HuH-7.5 (cell line): ENCODE measurements around the gene PAMR1.
"Not testable (repeated sequence)": the region's sequence is repeated elsewhere in the genome, so short reads cannot be mapped to it uniquely, and the experiment has no call there.

Experiments used
- DNase-seq: peaks from one replicate; pipeline ENCODE4 v3.0.0; 2011; ENCODE audit warnings: low spot score

Gene PAMR1

GRCh38 chr11:35525501-35526175 lies at the start of gene PAMR1:
Gene PAMR1 (minus strand): TSS chr11:35525616. CDS start chr11:35525585, 31 bp downstream.
- no peak for DNase-seq

GRCh38 chr11:35571696-35572095 lies 46.3 kb upstream of the PAMR1 start:
- DNase-seq = no peak

- no peak for DNase-seq
Observed at GRCh38 chr11:35567737-35568465, 42.5 kb upstream of the PAMR1 start.

GRCh38 chr11:35566885-35567284 lies 41.5 kb upstream of the PAMR1 start:
- no peak for DNase-seq

- DNase-seq = no peak
Observed at GRCh38 chr11:35566181-35566580, 40.8 kb upstream of the PAMR1 start.

- DNase-seq = no peak
Observed at GRCh38 chr11:35564245-35564595, 38.8 kb upstream of the PAMR1 start.

GRCh38 chr11:35563484-35564244 lies 38.2 kb upstream of the PAMR1 start:
- no peak for DNase-seq

GRCh38 chr11:35559949-35560348 lies 34.5 kb upstream of the PAMR1 start:
- no peak for DNase-seq

- DNase-seq = no peak
Observed at GRCh38 chr11:35558513-35558912, 33.1 kb upstream of the PAMR1 start.

- no peak for DNase-seq
Observed at GRCh38 chr11:35555488-35555887, 30.1 kb upstream of the PAMR1 start.

- no peak for DNase-seq
Observed at GRCh38 chr11:35554491-35555437, 29.3 kb upstream of the PAMR1 start.

GRCh38 chr11:35553831-35554230 lies 28.4 kb upstream of the PAMR1 start:
- DNase-seq = no peak

- DNase-seq = no peak
Observed at GRCh38 chr11:35553021-35553420, 27.6 kb upstream of the PAMR1 start.

- DNase-seq = no peak
Observed at GRCh38 chr11:35552616-35553015, 27.2 kb upstream of the PAMR1 start.

GRCh38 chr11:35550374-35551036 lies 25.1 kb upstream of the PAMR1 start:
- no peak for DNase-seq

- no peak for DNase-seq
Observed at GRCh38 chr11:35549787-35550186, 24.4 kb upstream of the PAMR1 start.

GRCh38 chr11:35548925-35549561 lies 23.6 kb upstream of the PAMR1 start:
- no peak for DNase-seq

GRCh38 chr11:35547995-35548394 lies 22.6 kb upstream of the PAMR1 start:
- DNase-seq = not testable (repeated sequence)

- DNase-seq = no peak
Observed at GRCh38 chr11:35546317-35546716, 20.9 kb upstream of the PAMR1 start.

- DNase-seq = no peak
Observed at GRCh38 chr11:35545391-35546003, 20.1 kb upstream of the PAMR1 start.
